HepG2 (cell line): ENCODE data around the gene YKT6. TPM values are rescaled to one million over a fixed set of nuclear protein-coding genes. Genes with fewer than 3 reads are reported as not detected.
A peak's percentile ranks its signal among the peaks of the same experiment; 100 is the strongest.

Source experiments
- ATAC-seq: fragments of 200-7000 bp; cut with Tn5 transposase; 3 replicates; pipeline ENCODE4 v1.9.1; 2020; ENCODE audit warnings: mild to moderate bottlenecking, moderate library complexity
- BruUV-seq: library from RNA; stranded (reverse); fragments of 400-500 nt; replicated peaks from 2 replicates; lab custom pipeline; 2021; lab: Mats Ljungman, UMichigan
- CTCF ChIA-PET: fragments of 300-600 bp; formaldehyde crosslinking; extraction: SDS; loops from one replicate; lab custom pipeline; 2021; ENCODE audit warnings: low total read pairs, inconsistent platforms, low intra/inter-chr PET ratio; lab: Yijun Ruan, JAX
- POLR2A ChIA-PET: fragments of 350-600 bp; sonication (Branson Sonifier 250); formaldehyde crosslinking; loops from one replicate; lab custom pipeline; 2020; ENCODE audit warnings: antibody characterized with exemption, inconsistent platforms; lab: Yijun Ruan, JAX
- DNase-seq: peaks from one replicate; pipeline ENCODE4 v3.0.0-alpha.2; 2015; ENCODE audit warnings: low spot score
- FAIRE-seq: peaks from 3 replicates; lab custom pipeline; 2011; peaks lifted over from hg19 to GRCh38; lab: Jason Lieb, UNC
- H2AFZ ChIP-seq: one replicate; pipeline ENCODE4 v1.6.1; 2011; ENCODE audit warnings: low read length, inconsistent platforms
- H3K27ac ChIP-seq: fragments of 300-600 bp; 3 replicates; pipeline ENCODE4 v1.8.0; 2011; ENCODE audit warnings: mixed run types, mild to moderate bottlenecking, mixed read lengths, low read length, inconsistent platforms; ENCODE audit not compliant: insufficient read depth; ENCODE audit errors: extremely low read length
- H3K27me3 ChIP-seq, 2 experiments: fragments of 200-600 bp in 1 of 2; 2 replicates in 1 of 2; 3 replicates in 1 of 2; pipeline versions ENCODE4 v1.6.0 to v1.8.0; 2011; ENCODE audit warnings: low read length in 2 of 2, mild to moderate bottlenecking in 2 of 2, moderate library complexity in 2 of 2, inconsistent platforms in 1 of 2; ENCODE audit not compliant: insufficient read depth in 2 of 2, control insufficient read depth in 1 of 2
- H3K36me3 ChIP-seq, 2 experiments: fragments of 200-600 bp in 1 of 2; replicated peaks in 1 of 2; 2 replicates in 1 of 2; 3 replicates in 1 of 2; pipeline versions ENCODE4 v1.5.1 to v1.8.0; 2011; ENCODE audit warnings: low read length in 2 of 2, inconsistent platforms in 1 of 2; ENCODE audit not compliant: insufficient read depth in 2 of 2, control insufficient read depth in 1 of 2
- H3K4me1 ChIP-seq: 2 replicates; pipeline ENCODE4 v1.5.1; 2012; ENCODE audit warnings: low read length, inconsistent platforms; ENCODE audit not compliant: insufficient read depth
- H3K4me2 ChIP-seq: 2 replicates; pipeline ENCODE4 v1.6.0; 2011; ENCODE audit warnings: low read depth, low read length, inconsistent platforms
- H3K4me3 ChIP-seq, 3 experiments: fragments of 200-600 bp in 1 of 3; sonication (generic), shearing (Covaris generic) in 1 of 3; replicated peaks in 1 of 3; 2 replicates each; pipeline ENCODE4 v1.5.1; 2011 to 2016; ENCODE audit warnings: low read length in 3 of 3, inconsistent platforms in 2 of 3, low read depth in 2 of 3, mild to moderate bottlenecking in 2 of 3, control low read depth in 1 of 3, mixed read lengths in 1 of 3; ENCODE audit not compliant: insufficient read depth in 1 of 3
- H3K79me2 ChIP-seq: one replicate; pipeline ENCODE4 v1.6.1; 2011; ENCODE audit warnings: low read length, inconsistent platforms; ENCODE audit not compliant: insufficient read depth
- H3K9ac ChIP-seq: 2 replicates; pipeline ENCODE4 v1.6.0; 2011; ENCODE audit warnings: mild to moderate bottlenecking, low read depth, low read length, inconsistent platforms; ENCODE audit not compliant: insufficient read depth
- H3K9me3 ChIP-seq: 2 replicates; pipeline ENCODE4 v1.5.1; 2012; ENCODE audit warnings: mild to moderate bottlenecking, low read length
- H4K20me1 ChIP-seq: 2 replicates; pipeline ENCODE4 v1.6.0; 2011; ENCODE audit warnings: inconsistent platforms, mild to moderate bottlenecking, low read length, moderate library complexity; ENCODE audit not compliant: insufficient read depth
- NRL ChIP-seq: sonication (generic); formaldehyde crosslinking; IDR thresholded peaks from 2 replicates; pipeline ENCODE4 v1.5.0; 2020; ENCODE audit warnings: missing genetic modification reagents, mild to moderate bottlenecking, moderate library complexity, borderline replicate concordance
- WGBS: methylation state at CpG from one replicate; pipeline ENCODE4 v1.1.6; 2017; ENCODE audit warnings: low lambda C conversion rate; 5-methylcytosine and 5-hydroxymethylcytosine counted together
- in situ Hi-C: cut with HindIII; loops from 2 replicates; pipeline ENCODE4 v1.10.0; 2017; ENCODE audit warnings: low pct_unique_long_range_greater_than_20kb; ENCODE audit not compliant: extremely low pct_ligation_motif_present
- intact Hi-C: fragments of 100-400 bp; cut with micrococcal nuclease; formaldehyde crosslinking; loops from one replicate; pipeline ENCODE4 v1.10.0; 2022; ENCODE audit not compliant: unreplicated experiment
- polyA plus RNA-seq, 8 experiments: library from polyadenylated mRNA; depleted of rRNA in 3 of 8; stranded (reverse) in 7 of 8; unstranded in 1 of 8; fragments of >200 nt; fragmentation: Illumina TruSeq in 4 of 8; extraction: Trizol in 4 of 8; gene quantifications; 2 replicates each; pipeline versions ENCODE4 v1.2.1 to v1.2.3, GENCODE V29; 2011 to 2016; ENCODE audit warnings: low read depth in 4 of 8, missing spikeins in 1 of 8, mixed read lengths in 1 of 8; ENCODE audit not compliant: insufficient read depth in 1 of 8
- total RNA-seq, 5 experiments: library from RNA; depleted of rRNA; stranded (reverse); fragments of >200 nt; fragmentation: Illumina TruSeq; extraction: Trizol; gene quantifications; 2 replicates each; pipeline ENCODE4 v1.2.3, GENCODE V29; 2016; ENCODE audit warnings: low read depth in 1 of 5
- TF ChIP-seq, protein P1 (sequence below): sonication (generic); formaldehyde crosslinking; IDR thresholded peaks from 2 replicates; pipeline ENCODE4 v1.8.0; 2022; ENCODE audit warnings: mild to moderate bottlenecking, missing genetic modification reagents, borderline replicate concordance
- TF ChIP-seq, protein P2 (sequence below): sonication (generic); formaldehyde crosslinking; IDR thresholded peaks from 2 replicates; pipeline ENCODE4 v1.8.0; 2022; ENCODE audit warnings: missing genetic modification reagents, mild to moderate bottlenecking, inconsistent platforms, borderline replicate concordance

Gene YKT6
- total and polyA plus RNA-seq, 2 of the 13 experiments (the other 11 are each of a cell fraction or from before 2014, with no cell fraction given): 52.2 to 60.3 TPM

DNA sequence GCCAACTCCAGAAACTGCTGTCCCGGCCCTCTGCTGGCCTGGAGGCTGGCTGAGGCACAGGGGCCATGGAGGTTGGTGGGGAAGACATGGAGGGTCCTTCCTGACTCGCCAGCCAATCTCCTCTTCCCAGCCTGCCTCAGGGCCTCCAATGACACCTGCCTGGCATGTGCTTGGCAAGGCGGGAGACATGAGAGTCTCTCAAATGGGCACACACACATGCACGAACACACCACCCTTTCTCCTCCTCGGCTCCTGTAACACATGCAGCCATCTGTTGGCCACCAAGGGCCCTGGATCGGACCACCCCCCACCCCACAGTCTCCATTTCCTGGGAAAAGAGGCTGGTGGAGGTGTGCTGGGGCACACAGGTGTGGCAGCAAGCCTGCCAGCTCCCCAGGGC lies 56.4 kb downstream of the YKT6 start:
- Histone ChIP-seq H3K9me3 (no peaks in the 10 kb centered on the region), H4K20me1 (no peaks in the 10 kb centered on the region), H2AFZ (no peak overlapping the region), H3K4me1 (peaks cover 18% of the 10 kb centered on the region), H3K79me2 (no peaks in the 10 kb centered on the region), H3K4me2 (0 out of 2 replicates have a peak overlapping the region, but pooled peaks have one; percentile 5), H3K27ac (no peak overlapping the region), H3K9ac (no peak overlapping the region), H3K36me3 (no peaks in the 10 kb centered on the region), H3K4me3 (no peak overlapping the region)
- ATAC-seq: no peak
- DNase-seq: no peak
- no TSS peak for BruUV-seq
- intact Hi-C loops (no loop called here), in situ Hi-C loops (no loop called here)
- peak; percentile 33; the same call in 1 of the 2 replicates for TF ChIP-seq NRL (CRISPR knock-in tag)
- TF ChIP-seq, protein P1, sequence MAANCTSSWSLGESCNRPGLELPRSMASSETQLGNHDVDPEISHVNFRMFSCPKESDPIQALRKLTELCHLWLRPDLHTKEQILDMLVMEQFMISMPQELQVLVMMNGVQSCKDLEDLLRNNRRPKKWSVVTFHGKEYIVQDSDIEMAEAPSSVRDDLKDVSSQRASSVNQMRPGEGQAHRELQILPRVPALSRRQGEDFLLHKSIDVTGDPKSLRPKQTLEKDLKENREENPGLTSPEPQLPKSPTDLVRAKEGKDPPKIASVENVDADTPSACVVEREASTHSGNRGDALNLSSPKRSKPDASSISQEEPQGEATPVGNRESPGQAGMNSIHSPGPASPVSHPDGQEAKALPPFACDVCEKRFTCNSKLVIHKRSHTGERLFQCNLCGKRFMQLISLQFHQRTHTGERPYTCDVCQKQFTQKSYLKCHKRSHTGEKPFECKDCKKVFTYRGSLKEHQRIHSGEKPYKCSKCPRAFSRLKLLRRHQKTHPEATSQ (CRISPR knock-in tag): no peak
- TF ChIP-seq, protein P2, sequence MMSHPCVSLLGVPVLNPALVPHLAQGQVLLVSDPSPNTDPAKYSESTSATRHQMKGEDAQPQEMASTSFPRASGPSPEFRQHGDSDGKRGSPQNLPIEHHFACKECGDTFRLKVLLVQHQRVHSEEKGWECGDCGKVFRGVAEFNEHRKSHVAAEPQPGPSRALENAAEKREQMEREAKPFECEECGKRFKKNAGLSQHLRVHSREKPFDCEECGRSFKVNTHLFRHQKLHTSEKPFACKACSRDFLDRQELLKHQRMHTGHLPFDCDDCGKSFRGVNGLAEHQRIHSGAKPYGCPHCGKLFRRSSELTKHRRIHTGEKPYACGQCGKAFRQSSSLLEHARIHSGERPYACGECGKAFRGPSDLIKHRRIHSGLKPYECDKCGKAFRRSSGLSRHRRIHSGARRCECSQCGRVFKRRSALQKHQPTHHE: no peak
- TF ChIP-seq, all 625 proteins: peak for 1
- ChIA-PET POLR2A (no interaction called here), CTCF (no interaction called here)
- peaks cover 11 to 26% of the 10 kb centered on the region in 2 experiments; a peak in 4 of 5 replicates for H3K27me3 ChIP-seq
- 50% methylated on average over 4 of the region's 6 CpGs for WGBS
- no peak for FAIRE-seq
